Smooth muscle cell (in vitro differentiated cells): ENCODE results near the gene RNF114. TPM values are rescaled to one million over a fixed set of nuclear protein-coding genes. Genes with fewer than 3 reads are reported as not detected.
"Not testable (repeated sequence)": the region's sequence is repeated elsewhere in the genome, so short reads cannot be mapped to it uniquely, and the experiment has no call there.

Experiments
- DNase-seq: peaks from one replicate; lab custom pipeline; 2025; ENCODE audit not compliant: unreplicated experiment; lab: John Stamatoyannopoulos, UW
- H2AFZ ChIP-seq: fragments of 200-600 bp; sonication (generic); 2 replicates; pipeline ENCODE4 v1.6.0; 2016; ENCODE audit warnings: antibody characterized with exemption, low read depth, mild to moderate bottlenecking
- H3F3A ChIP-seq: fragments of 200-600 bp; sonication (generic); 2 replicates; pipeline ENCODE4 v1.6.0; 2017; ENCODE audit warnings: antibody characterized with exemption, low read depth
- H3K27ac ChIP-seq: fragments of 200-600 bp; sonication (generic); 2 replicates; pipeline ENCODE4 v1.5.1; 2016; ENCODE audit warnings: low read depth, mild to moderate bottlenecking
- H3K27me3 ChIP-seq: fragments of 200-600 bp; sonication (generic); 2 replicates; pipeline ENCODE4 v1.6.1; 2016; ENCODE audit warnings: low read depth, mild to moderate bottlenecking
- H3K36me3 ChIP-seq: fragments of 200-600 bp; sonication (generic); 2 replicates; pipeline ENCODE4 v1.5.1; 2016; ENCODE audit warnings: low read depth
- H3K4me1 ChIP-seq: fragments of 200-600 bp; sonication (generic); 2 replicates; pipeline ENCODE4 v1.5.1; 2016; ENCODE audit warnings: low read depth
- H3K4me2 ChIP-seq: fragments of 200-600 bp; sonication (generic); 2 replicates; pipeline ENCODE4 v1.6.0; 2016; ENCODE audit warnings: mild to moderate bottlenecking
- H3K4me3 ChIP-seq: fragments of 200-600 bp; sonication (generic); 2 replicates; pipeline ENCODE4 v1.5.1; 2016; ENCODE audit warnings: mild to moderate bottlenecking
- H3K79me2 ChIP-seq: fragments of 200-600 bp; sonication (generic); 2 replicates; pipeline ENCODE4 v1.6.0; 2016; ENCODE audit warnings: low read depth, mild to moderate bottlenecking
- H3K9ac ChIP-seq: fragments of 200-600 bp; sonication (generic); 2 replicates; pipeline ENCODE4 v1.6.0; 2016; ENCODE audit warnings: low read depth
- H3K9me3 ChIP-seq: fragments of 200-600 bp; sonication (generic); replicated peaks from 2 replicates; pipeline ENCODE4 v1.5.1; 2016; ENCODE audit warnings: low read depth
- H4K20me1 ChIP-seq: fragments of 200-600 bp; sonication (generic); 2 replicates; pipeline ENCODE4 v1.6.0; 2016; ENCODE audit warnings: low read depth
- WGBS: methylation state at CpG from one replicate; pipeline ENCODE4 v1.1.7; 2016; ENCODE audit warnings: low lambda C conversion rate; 5-methylcytosine and 5-hydroxymethylcytosine counted together
- polyA plus RNA-seq: library from polyadenylated mRNA; unstranded; fragments of >200 nt; fragmentation: Nextera tagmentation; extraction: Ambion mirVana; gene quantifications from 2 replicates; pipeline ENCODE4 v1.2.1, GENCODE V29; 2016
- total RNA-seq: library from RNA; depleted of rRNA; stranded (reverse); fragments of >200 nt; gene quantifications from 2 replicates; pipeline ENCODE4 v1.2.3, GENCODE V29; 2014
- TF ChIP-seq, protein P1 (sequence below): fragments of 200-600 bp; sonication (generic); IDR thresholded peaks from 2 replicates; pipeline ENCODE4 v1.5.1; 2017; ENCODE audit warnings: borderline replicate concordance, mild to moderate bottlenecking, antibody characterized with exemption; ENCODE audit not compliant: insufficient read depth, poor library complexity, severe bottlenecking

Gene RNF114
- total and polyA plus RNA-seq, 2 experiments from 2014 or later = 54.2 to 80.5 TPM

DNA sequence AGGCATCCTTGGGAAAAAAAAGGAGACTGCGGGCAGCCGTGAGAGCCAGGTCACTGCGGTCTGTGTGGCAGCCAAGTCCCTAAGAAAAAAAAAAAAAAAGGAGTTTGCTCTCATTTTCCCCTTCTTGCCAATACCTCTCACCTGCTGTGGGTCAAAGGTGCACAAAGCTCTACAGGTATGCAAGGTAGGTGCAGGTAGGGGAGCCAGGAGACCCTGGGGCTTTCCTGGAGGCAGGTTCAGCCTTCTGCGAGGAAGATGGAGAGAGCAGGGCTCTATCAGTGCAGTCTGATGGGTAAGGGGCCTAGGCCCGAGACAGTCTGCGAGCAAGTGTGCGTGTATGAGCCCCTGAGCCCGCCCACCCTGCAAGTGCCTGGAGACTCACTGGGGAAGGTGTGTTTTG, 34.3 kb downstream of the RNF114 start:
- H3K79me2 ChIP-seq = no peaks in the 10 kb centered on the region
- no peak overlapping the region for H3K9ac ChIP-seq
- no peaks in the 10 kb centered on the region for H3K9me3 ChIP-seq
- H3K36me3 ChIP-seq = no peaks in the 10 kb centered on the region
- no peaks in the 10 kb centered on the region for H4K20me1 ChIP-seq
- H3F3A ChIP-seq = no peaks in the 10 kb centered on the region
- WGBS = 93% methylated on average over 8 of the region's 8 CpGs
- H3K27me3 ChIP-seq = no peaks in the 10 kb centered on the region
- DNase-seq = no peak
- H3K4me2 ChIP-seq = no peak overlapping the region
- TF ChIP-seq, protein P1, sequence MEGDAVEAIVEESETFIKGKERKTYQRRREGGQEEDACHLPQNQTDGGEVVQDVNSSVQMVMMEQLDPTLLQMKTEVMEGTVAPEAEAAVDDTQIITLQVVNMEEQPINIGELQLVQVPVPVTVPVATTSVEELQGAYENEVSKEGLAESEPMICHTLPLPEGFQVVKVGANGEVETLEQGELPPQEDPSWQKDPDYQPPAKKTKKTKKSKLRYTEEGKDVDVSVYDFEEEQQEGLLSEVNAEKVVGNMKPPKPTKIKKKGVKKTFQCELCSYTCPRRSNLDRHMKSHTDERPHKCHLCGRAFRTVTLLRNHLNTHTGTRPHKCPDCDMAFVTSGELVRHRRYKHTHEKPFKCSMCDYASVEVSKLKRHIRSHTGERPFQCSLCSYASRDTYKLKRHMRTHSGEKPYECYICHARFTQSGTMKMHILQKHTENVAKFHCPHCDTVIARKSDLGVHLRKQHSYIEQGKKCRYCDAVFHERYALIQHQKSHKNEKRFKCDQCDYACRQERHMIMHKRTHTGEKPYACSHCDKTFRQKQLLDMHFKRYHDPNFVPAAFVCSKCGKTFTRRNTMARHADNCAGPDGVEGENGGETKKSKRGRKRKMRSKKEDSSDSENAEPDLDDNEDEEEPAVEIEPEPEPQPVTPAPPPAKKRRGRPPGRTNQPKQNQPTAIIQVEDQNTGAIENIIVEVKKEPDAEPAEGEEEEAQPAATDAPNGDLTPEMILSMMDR = no peak
- H3K4me1 ChIP-seq = no peaks in the 10 kb centered on the region
- H3K27ac ChIP-seq = no peak overlapping the region
- no peak overlapping the region for H2AFZ ChIP-seq
- H3K4me3 ChIP-seq = no peak overlapping the region

- Histone ChIP-seq H2AFZ (no peak overlapping the region), H3K36me3 (no peaks in the 10 kb centered on the region), H3K9me3 (no peaks in the 10 kb centered on the region), H3K79me2 (no peaks in the 10 kb centered on the region), H4K20me1 (no peaks in the 10 kb centered on the region), H3K4me2 (no peak overlapping the region), H3K4me3 (no peak overlapping the region), H3K9ac (no peak overlapping the region), H3F3A (no peaks in the 10 kb centered on the region), H3K4me1 (no peaks in the 10 kb centered on the region), H3K27ac (no peak overlapping the region), H3K27me3 (no peaks in the 10 kb centered on the region)
- no peak for DNase-seq
- TF ChIP-seq, protein P1 = no peak
- WGBS = 95% methylated on average over 4 of the region's 4 CpGs
Observed at GRCh38 chr20:49973981-49974380, 37.8 kb downstream of the RNF114 start.

- no peaks in the 10 kb centered on the region for H3K27me3 ChIP-seq
- no peaks in the 10 kb centered on the region for H3K4me1 ChIP-seq
- H3K36me3 ChIP-seq = no peaks in the 10 kb centered on the region
- H2AFZ ChIP-seq = no peak overlapping the region
- DNase-seq = no peak
- no peaks in the 10 kb centered on the region for H3F3A ChIP-seq
- no peak overlapping the region for H3K27ac ChIP-seq
- no peaks in the 10 kb centered on the region for H4K20me1 ChIP-seq
- WGBS = 36% methylated on average over 2 of the region's 2 CpGs
- TF ChIP-seq, protein P1 = no peak
- H3K79me2 ChIP-seq = no peaks in the 10 kb centered on the region
- no peak overlapping the region for H3K9ac ChIP-seq
- H3K9me3 ChIP-seq = no peaks in the 10 kb centered on the region
- H3K4me2 ChIP-seq = no peak overlapping the region
- no peak overlapping the region for H3K4me3 ChIP-seq
Observed at GRCh38 chr20:49976542-49976941, 40.3 kb downstream of the RNF114 start.

DNA sequence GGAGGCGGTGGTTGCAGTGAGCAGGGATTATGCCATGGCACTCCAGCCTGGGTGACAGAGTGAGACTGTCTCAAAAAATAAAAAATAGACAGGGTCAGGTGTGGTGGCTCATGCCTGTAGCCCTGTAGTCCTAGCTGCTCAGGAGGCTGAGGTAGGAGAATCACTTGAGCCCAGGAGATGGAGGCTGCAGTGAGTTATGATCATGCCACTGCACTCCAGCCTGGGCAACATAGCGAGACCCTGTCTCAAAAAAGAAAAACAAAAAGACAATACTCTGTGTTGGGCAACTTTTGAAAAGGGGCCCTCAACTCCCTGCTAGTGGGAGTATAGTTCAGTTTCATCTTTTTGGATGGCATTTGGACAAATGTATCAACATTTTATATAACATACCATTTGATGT, 41.5 kb downstream of the RNF114 start:
- not testable (repeated sequence) for H4K20me1 ChIP-seq, H3K4me1 ChIP-seq, H3F3A ChIP-seq, H2AFZ ChIP-seq, H3K4me2 ChIP-seq, H3K4me3 ChIP-seq, H3K27ac ChIP-seq, H3K27me3 ChIP-seq, H3K9ac ChIP-seq, H3K36me3 ChIP-seq, DNase-seq, H3K9me3 ChIP-seq, H3K79me2 ChIP-seq
- 89% methylated on average over 2 of the region's 2 CpGs for WGBS
